ENCODE measurements around the gene P4HA1.

Gene P4HA1

GRCh38 chr10:73021050-73021449 is 75.6 kb downstream of the P4HA1 start:
- no peak for TF ChIP-seq CTCF (IDR thresholded peaks at IDR 0.05; ENCODE audit: borderline replicate concordance, insufficient read depth, low read depth, low read length)
- no peak overlapping the region for H3K4me3 ChIP-seq (ENCODE audit: low read depth, low read length)

GRCh38 chr10:73019100-73019499 is 77.6 kb downstream of the P4HA1 start:
- no peak for TF ChIP-seq CTCF (IDR thresholded peaks at IDR 0.05; ENCODE audit: borderline replicate concordance, insufficient read depth, low read depth, low read length)
- no peak overlapping the region for H3K4me3 ChIP-seq (ENCODE audit: low read depth, low read length)

GRCh38 chr10:73018632-73019031 is 78.0 kb downstream of the P4HA1 start:
- no peak overlapping the region for H3K4me3 ChIP-seq (ENCODE audit: low read depth, low read length)
- no peak for TF ChIP-seq CTCF (IDR thresholded peaks at IDR 0.05; ENCODE audit: borderline replicate concordance, insufficient read depth, low read depth, low read length)

GRCh38 chr10:73017955-73018480 is 78.6 kb downstream of the P4HA1 start:
- H3K4me3 ChIP-seq (ENCODE audit: low read depth, low read length) = no peak overlapping the region
- no peak for TF ChIP-seq CTCF (IDR thresholded peaks at IDR 0.05; ENCODE audit: borderline replicate concordance, insufficient read depth, low read depth, low read length)

GRCh38 chr10:73015779-73016178 is 80.9 kb downstream of the P4HA1 start:
- no peak for TF ChIP-seq CTCF (IDR thresholded peaks at IDR 0.05; ENCODE audit: borderline replicate concordance, insufficient read depth, low read depth, low read length)
- H3K4me3 ChIP-seq (ENCODE audit: low read depth, low read length) = no peak overlapping the region

GRCh38 chr10:73003822-73004221 is 92.8 kb downstream of the P4HA1 start:
- no peak for TF ChIP-seq CTCF (IDR thresholded peaks at IDR 0.05; ENCODE audit: borderline replicate concordance, insufficient read depth, low read depth, low read length)

GRCh38 chr10:73000973-73001372 is 95.7 kb downstream of the P4HA1 start:
- TF ChIP-seq CTCF (IDR thresholded peaks at IDR 0.05; ENCODE audit: borderline replicate concordance, insufficient read depth, low read depth, low read length) = no peak
- no peak overlapping the region for H3K4me3 ChIP-seq (ENCODE audit: low read depth, low read length)

More at GRCh38 chr10:73003822-73004221, 92.8 kb downstream of the P4HA1 start:
- H3K4me3 ChIP-seq (ENCODE audit: low read depth, low read length) = no peak overlapping the region
